DLD1 (cell line): ENCODE results near the gene GARNL3.

Source experiments
- in situ Hi-C: cut with HindIII; loops from 2 replicates; pipeline ENCODE4 v1.10.0; 2017; ENCODE audit warnings: low sequenced_read_pairs

GARNL3 gene

DNA sequence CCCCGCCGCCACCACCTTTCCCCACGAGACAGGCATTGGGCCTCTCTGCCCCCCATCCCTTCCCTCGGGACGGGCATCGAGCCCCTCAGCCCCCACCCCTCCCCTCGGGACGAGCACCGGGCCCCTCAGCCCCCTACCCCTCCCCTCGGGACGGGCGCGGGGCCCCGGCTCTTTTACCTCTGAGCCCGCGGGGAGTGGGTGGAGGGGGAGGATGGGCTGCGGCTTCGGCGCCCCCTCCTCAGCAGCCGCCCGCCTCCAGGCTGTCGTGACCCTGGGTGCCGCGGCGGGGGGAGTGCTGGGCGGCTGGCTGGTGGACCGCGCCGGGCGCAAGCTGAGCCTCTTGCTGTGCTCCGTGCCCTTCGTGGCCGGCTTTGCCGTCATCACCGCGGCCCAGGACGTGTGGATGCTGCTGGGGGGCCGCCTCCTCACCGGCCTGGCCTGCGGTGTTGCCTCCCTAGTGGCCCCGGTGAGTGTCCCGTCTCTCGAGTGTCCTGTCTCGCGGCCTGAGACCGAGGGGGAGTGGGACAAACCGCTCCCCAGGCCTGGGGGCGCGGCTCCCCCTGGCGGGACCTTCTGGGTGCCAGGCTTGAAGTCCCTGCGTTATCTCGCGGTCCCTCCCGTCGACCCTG is 133.2 kb downstream of the GARNL3 start:
- in situ Hi-C loops: no loop called here

DNA sequence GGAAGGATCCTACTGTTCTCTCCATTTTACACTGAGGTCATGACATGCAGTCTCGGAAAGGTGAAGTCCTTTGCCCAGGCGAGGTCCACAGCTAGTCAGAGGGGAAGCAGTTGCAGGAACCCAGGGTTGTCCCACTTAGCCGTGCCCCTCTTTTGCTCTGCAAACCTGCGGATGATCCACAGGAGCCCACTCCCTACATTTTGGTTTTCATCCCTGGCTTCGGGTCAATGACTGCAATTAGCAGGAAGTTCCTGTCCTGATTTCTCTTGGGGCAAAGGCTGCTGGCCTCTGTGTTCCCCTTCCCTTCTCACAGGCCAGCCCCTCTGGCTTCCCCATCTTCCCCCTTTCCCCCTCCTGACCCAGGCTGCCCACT is 133.7 kb downstream of the GARNL3 start:
- in situ Hi-C loops: no loop called here

DNA sequence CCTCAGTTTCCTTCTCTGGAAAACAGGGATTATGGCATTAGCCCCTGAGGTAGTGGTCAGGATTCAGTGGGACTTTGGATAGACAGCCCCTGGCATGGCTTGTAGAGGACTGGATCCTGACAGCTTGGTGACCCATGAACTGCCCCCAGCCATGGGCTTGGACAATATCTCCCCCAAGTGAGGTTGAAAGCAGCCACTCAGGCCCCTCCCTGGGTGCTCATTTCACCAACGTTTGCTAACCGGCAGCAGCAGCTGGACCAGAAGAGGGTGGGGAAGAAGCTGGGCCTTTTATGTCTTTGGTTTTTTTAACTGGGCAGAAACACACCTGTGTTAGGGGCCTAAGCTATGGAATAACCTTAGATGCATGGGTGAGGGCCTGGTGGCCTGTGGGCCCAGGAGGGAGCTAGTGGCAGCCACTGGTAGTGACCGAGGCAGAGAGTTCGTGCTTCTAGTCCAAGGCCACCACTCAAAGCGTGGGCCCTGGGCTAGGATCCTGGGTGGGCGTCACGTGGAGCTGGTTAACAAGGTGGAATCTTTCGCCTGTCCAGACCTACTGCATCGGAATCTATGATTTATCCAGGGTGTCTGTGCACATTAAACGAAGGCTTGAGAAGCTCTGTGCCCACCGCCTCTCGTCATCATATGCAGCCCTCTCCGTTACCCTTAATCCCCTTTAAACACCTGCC is 134.3 kb downstream of the GARNL3 start:
- in situ Hi-C loops: no loop called here

DNA sequence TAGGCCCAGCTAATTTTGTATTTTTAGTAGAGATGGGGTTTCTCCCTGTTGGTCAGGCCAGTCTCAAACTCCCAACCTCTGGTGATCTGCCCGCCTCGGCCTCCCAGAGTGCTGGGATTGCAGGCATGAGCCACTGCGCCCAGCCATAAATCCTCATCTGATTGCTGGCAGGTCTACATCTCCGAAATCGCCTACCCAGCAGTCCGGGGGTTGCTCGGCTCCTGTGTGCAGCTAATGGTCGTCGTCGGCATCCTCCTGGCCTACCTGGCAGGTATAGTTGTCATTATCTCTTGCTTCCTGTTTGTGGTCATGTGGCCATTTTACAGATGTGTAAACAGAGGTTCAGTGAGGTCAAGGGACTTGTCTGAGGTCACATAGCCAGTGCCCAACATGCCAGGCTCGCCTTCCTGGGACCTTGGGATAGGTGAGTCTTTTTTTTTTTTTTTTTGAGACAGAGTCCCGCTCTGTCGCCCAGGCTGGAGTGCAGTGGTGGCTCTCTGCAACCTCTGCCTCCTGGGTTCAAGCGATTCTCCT is 135.2 kb downstream of the GARNL3 start:
- in situ Hi-C loops: loop anchor here (10.0 kb wide), 1 partner anchor 165 kb away; no protein-coding TSS in a partner anchor

DNA sequence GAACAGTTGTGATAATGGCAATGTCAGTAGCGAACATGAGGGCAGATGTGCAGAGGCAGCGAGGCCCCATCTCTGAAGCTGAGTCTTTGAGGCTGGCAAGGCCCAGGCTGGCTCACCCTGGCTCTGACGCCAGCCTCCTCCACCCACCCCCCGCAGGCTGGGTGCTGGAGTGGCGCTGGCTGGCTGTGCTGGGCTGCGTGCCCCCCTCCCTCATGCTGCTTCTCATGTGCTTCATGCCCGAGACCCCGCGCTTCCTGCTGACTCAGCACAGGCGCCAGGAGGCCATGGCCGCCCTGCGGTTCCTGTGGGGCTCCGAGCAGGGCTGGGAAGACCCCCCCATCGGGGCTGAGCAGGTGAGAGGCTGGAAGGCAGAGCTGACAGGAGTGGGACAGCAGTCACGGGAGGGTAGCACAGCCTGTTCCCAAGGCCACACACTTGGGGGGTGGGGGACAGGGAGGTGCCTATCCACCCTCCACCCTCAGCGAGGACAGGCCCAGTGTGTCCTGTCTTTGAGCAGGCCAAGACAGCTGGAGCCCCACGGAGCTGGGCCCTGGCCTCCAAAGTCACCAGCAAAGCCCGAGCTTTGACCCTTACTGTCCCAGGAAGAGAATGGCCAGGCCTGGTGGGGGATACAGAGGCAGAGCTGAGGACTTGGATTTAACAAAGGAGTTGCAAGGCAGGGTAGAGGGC is 138.0 kb downstream of the GARNL3 start:
- in situ Hi-C loops: loop anchor here (10.0 kb wide), 1 partner anchor 168 kb away; no protein-coding TSS in a partner anchor

DNA sequence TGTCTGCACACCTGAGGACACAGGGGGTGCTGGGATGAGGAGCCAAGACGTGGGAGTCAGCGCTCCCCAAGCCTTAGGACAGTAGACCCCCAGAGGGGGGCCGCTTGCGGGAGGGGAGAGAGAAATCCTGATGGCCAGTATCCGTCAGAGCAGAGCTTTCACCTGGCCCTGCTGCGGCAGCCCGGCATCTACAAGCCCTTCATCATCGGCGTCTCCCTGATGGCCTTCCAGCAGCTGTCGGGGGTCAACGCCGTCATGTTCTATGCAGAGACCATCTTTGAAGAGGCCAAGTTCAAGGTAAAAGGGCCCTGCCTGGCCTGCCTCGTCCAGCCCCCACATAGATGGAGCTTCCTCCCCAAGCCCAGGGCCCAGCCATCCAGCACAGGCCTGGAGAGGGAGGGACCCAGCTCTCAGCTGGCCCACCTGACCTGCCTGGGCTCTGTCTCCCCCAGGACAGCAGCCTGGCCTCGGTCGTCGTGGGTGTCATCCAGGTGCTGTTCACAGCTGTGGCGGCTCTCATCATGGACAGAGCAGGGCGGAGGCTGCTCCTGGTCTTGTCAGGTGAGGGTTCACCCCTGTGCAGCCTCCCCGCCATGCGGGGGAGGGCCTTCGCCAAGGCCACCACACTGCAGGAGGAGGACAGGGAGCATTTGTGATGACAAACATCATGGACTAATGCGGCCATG is 139.1 kb downstream of the GARNL3 start:
- in situ Hi-C loops: loop anchor here (10.0 kb wide), 1 partner anchor 169 kb away; no protein-coding TSS in a partner anchor

DNA sequence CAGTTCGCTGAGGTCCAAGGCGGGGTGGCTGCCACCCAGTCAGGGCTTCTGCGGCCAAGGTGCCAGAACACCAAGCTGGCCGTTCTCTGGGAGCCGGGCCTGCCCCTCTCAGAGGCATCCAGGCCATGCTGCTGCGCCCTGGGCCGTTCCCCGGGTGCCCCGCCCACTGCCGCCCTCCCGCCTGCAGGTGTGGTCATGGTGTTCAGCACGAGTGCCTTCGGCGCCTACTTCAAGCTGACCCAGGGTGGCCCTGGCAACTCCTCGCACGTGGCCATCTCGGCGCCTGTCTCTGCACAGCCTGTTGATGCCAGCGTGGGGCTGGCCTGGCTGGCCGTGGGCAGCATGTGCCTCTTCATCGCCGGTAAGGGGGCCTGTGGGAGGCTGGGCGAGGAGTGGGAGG is 140.1 kb downstream of the GARNL3 start:
- in situ Hi-C loops: loop anchor here (5.0 to 10.0 kb wide), 2 partner anchors 67 to 170 kb away; no protein-coding TSS in a partner anchor

DNA sequence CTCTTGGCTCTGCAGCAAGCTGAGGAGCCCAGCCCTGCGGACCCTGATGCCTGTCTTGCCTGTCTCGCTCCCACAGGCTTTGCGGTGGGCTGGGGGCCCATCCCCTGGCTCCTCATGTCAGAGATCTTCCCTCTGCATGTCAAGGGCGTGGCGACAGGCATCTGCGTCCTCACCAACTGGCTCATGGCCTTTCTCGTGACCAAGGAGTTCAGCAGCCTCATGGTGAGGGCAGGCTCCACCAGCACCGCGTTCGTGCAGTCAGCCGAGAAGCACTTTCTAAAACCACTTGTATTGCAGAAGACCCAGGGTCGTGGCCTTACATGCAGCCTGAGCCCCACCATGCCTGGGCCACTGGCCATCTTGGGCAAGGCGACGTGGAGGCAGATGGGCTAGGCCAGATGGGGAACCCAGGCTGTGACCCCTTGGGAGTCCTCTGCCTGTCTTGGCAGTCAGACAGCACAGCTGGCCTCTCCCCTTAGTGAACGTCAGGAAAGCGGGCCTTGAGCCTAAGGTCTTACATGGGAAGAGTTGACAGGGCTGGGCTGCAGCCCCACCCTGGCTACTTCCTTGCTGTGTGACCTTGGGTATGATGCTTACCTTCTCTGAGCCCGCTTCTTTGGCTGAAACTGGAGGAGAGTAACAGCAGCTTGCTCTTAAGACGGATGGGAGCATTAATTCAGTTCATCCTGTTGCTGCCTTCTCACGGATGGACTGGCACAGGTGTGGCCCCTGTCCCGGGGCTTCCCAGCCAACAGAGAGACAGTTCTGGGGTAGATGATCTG is 141.0 kb downstream of the GARNL3 start:
- in situ Hi-C loops: loop anchor here (5.0 to 10.0 kb wide), 2 partner anchors 68 to 171 kb away; no protein-coding TSS in a partner anchor

DNA sequence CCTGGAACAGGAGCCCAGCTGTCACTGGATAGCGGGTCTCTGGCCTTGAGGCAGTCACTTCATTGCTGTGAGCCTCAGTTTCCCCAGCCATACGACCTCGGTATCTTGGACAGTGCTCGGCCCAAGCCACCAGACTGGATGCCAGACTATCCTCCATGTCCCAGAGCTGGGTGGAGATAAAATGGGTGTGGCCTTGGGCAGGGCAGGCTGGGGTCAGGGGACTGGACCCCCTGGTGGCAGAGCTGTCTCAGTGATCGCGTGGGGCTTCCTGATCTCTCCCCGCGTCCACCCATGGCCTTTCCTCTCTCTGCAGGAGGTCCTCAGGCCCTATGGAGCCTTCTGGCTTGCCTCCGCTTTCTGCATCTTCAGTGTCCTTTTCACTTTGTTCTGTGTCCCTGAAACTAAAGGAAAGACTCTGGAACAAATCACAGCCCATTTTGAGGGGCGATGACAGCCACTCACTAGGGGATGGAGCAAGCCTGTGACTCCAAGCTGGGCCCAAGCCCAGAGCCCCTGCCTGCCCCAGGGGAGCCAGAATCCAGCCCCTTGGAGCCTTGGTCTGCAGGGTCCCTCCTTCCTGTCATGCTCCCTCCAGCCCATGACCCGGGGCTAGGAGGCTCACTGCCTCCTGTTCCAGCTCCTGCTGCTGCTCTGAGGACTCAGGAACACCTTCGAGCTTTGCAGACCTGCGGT is 142.4 kb downstream of the GARNL3 start:
- in situ Hi-C loops: loop anchor here (5.0 to 10.0 kb wide), 2 partner anchors 70 to 172 kb away; no protein-coding TSS in a partner anchor

DNA sequence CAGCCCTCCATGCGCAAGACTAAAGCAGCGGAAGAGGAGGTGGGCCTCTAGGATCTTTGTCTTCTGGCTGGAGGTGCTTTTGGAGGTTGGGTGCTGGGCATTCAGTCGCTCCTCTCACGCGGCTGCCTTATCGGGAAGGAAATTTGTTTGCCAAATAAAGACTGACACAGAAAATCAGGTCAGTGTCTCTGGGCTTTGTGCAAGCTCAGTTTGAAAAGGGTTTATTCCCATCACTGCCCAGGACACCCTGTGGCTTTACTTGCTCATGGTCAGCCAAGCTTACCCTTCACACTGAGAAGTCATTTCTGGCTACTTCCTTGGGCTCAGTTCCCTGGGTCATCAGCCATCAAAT is 142.9 kb downstream of the GARNL3 start:
- in situ Hi-C loops: loop anchor here (5.0 to 10.0 kb wide), 2 partner anchors 70 to 173 kb away; no protein-coding TSS in a partner anchor

DNA sequence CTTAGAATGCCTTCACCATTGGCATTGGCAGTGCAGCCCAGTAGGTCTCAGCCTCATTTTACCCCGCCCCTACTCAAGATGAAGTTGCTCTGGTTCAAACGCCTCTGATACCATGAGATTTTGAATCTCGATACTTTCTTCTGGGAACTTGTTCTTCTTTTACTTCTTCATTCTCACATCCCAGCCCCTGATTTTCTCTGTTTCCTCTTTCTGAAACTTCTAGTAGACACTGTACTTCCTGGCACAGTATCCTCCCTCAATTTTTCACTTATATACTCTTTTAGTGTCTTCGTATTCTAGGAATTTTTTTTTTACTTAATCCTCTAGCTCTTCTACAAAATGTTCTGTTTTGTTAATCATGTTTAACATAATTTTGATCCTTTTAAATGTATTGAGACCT is 146.5 kb downstream of the GARNL3 start:
- in situ Hi-C loops: no loop called here

DNA sequence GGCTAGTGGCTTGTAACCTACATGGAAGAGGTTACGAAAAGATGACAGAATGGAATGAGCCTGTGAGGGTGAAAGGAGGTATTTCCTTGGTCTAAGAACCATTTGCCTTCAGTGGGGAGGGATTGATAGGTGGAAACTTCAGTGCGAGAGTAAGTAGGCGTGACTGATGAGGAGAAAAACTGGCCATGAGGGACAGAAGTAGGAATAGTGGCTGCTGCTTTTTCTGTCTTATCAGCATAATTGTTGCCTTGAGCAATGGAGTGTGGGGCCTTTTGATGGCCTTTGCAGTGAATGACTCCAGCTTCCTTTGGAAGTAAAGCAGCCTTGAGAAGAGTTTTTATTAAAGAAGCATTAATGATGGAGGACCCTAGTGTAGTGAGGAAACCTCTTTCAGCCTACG is 150.6 kb downstream of the GARNL3 start:
- in situ Hi-C loops: no loop called here

DNA sequence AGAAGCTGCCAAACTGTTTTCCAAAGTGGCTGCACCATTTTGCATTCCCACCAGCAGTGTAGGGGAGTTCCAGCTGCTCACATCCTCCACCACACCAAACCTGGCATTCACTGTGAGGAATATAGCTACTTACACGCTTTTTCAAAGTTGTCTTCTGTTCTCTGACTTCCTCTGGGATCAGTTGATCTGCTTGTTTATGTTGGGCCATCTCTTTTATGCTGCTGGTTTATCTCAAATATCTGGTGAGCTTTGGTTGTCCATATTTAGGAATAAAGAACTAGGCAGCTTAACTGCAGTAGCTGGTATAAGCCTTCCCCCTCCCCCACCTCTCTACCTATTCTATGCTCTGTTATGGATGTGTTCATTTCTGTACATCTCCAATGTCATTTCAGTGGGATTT is 151.1 kb downstream of the GARNL3 start:
- in situ Hi-C loops: no loop called here

DNA sequence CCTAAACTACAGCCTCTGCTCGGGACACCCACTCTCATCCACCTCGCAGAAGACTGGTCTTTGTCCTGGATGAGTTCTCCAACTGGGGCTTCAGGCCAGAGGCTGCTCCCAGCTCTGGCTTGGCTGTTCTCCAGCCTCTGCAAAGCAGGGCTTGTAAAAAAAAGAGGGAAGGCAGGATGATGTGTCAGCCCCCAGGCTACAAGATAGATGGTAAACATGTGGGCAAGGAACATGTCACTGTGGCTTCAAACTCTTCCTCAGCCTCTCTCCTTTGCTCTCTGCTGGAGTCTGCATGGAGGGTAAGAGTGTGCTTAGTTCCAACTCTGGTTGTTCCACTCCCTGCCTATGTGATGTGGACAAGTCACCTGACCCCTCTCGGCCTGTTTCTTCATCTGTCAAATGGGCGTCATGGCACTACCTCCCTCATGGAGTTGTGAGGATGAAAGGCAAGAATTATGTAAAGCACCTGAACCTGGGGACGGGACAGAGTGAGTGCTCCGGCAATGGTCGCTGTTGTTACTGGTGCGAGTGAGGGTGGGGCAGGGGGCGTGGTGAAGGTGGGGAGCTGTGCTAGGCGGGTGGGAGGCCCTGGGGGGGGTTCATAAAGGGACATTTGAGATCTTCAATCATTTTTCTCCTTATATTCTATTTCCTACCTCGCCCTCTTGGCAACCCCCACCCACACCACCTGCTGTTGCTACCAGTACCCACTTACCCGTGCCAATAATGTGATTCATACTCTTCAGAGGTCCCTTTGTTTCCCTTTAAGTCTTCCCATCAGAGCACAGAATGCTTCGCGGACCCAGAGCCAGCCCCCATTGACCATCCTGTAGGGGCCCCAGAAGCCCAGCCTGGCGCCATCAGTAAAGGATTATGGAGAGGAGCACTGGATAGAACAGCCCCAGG is 152.8 kb downstream of the GARNL3 start:
- in situ Hi-C loops: no loop called here

DNA sequence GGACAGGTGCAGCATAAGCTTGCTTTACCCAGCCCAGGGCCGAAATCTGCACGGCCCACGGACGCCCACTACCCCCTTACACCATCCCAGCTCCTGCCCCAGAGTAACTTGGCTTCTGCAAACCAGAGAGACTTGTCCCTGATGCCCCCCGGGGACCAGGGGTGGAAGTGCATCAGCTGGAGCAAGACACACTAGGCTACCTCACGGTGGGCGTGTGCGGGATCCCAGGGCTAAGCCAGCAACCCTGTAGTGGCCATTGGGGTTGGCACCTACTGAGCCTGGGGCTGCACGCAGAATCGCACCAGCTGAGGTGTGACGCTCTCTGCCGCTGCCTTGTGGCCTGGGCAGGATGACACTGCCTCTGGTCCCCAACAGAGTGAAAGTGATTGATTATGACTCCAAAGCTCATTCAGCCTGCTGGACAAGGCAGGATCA is 153.5 kb downstream of the GARNL3 start:
- in situ Hi-C loops: no loop called here

DNA sequence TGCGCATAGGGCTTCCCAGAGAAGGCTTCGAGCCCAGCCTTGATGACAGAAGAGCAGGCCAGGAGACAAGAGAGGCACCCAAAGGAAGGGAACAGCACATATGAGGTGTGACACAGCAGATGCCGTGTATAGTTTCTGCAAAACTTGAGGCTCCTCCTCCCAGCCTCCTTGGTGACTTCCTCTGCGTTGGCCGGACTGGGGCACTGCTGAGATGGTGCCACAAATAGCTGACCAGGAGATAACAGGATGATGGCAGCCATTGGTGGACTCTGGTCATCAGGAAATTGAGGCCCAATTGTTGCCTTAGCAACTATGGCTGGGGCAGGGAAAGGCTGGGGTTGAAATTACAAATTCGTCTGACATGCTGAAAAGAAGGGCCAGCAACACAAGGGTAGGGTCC is 154.8 kb downstream of the GARNL3 start:
- in situ Hi-C loops: no loop called here

DNA sequence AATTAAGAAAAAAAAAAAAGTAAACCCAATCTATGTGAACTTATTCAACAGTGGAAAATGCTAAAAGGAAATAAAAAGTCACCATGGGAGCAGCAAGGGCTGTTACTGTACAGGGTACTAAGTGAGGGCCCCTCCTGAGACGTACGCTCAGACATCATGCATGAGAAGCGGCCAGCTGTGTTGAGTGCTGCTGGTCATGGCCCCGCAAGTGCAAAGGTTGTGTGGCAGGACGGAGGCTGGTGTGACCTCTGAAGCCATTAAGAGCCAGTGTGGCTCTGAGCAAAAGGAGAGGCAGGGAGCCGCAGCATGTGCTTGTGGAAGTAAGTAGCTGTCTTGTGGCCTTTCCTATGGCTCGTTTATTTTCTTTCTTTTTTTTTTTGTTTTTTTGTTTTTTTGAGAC is 156.5 kb downstream of the GARNL3 start:
- in situ Hi-C loops: no loop called here

DNA sequence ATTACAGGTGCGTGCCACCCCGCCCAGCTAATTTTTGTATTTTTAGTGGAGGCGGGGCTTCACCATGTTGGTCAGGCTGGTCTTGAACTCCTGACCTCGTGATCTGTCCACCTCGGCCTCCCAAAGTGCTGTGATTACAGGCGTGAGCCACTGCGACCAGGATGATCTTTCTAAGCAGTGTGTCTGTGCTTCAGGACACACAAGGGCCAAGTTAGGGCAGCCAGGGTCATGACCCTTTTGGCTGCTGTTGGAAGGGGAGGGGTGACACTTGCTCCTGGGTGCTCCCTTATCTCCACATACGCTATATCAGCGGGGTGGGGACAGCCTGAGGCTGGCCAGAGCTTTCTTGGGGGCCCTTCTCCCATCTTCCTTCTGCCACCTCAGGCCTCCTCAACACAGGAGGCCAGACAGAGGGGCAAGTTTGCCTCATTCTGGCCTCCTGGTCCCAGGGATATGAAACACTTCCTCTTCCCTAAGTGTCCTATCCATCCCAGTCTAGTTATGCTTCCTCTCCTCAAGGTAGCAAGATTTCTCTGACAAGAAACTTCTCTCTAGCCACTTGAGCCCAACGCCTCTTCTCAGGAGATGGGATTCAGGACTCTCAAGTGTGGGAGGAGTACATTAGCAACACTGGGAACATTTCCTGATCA is 157.7 kb downstream of the GARNL3 start:
- in situ Hi-C loops: no loop called here
